ENCODE measurements around the gene RNF150.

The RNF150 gene

DNA sequence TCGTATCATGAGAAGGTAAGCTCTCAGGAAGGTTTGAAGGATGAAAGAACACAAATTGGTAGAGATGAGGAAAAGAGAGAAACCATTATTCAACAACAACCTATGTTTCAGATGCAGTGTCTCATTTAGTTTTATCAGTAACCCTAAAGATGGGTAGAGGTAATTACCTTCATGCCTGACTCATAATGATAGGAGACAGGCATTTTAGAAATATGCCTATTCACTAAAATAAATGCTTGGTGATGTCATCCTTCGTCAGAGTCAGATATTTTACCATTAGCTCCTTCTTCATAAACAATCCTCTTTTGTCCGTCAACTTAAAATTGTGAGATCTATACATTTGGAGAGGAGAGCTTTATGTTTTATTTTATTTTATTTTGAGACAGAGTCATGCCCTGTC is 21.5 kb upstream of the RNF150 start:
- no peak for DNase-seq
- Mint-ChIP-seq H3K27me3 (ENCODE audit: low read depth, poor library complexity) (peaks cover 10% of the 10 kb centered on the region), H3K9me3 (no peaks in the 10 kb centered on the region), H3K4me3 (no peak overlapping the region), H3K4me1 (no peaks in the 10 kb centered on the region), H3K36me3 (ENCODE audit: low read depth) (no peaks in the 10 kb centered on the region), H3K27ac (no peak overlapping the region)
- TF ChIP-seq, protein P1, sequence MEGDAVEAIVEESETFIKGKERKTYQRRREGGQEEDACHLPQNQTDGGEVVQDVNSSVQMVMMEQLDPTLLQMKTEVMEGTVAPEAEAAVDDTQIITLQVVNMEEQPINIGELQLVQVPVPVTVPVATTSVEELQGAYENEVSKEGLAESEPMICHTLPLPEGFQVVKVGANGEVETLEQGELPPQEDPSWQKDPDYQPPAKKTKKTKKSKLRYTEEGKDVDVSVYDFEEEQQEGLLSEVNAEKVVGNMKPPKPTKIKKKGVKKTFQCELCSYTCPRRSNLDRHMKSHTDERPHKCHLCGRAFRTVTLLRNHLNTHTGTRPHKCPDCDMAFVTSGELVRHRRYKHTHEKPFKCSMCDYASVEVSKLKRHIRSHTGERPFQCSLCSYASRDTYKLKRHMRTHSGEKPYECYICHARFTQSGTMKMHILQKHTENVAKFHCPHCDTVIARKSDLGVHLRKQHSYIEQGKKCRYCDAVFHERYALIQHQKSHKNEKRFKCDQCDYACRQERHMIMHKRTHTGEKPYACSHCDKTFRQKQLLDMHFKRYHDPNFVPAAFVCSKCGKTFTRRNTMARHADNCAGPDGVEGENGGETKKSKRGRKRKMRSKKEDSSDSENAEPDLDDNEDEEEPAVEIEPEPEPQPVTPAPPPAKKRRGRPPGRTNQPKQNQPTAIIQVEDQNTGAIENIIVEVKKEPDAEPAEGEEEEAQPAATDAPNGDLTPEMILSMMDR (IDR thresholded peaks at IDR 0.05): no peak

DNA sequence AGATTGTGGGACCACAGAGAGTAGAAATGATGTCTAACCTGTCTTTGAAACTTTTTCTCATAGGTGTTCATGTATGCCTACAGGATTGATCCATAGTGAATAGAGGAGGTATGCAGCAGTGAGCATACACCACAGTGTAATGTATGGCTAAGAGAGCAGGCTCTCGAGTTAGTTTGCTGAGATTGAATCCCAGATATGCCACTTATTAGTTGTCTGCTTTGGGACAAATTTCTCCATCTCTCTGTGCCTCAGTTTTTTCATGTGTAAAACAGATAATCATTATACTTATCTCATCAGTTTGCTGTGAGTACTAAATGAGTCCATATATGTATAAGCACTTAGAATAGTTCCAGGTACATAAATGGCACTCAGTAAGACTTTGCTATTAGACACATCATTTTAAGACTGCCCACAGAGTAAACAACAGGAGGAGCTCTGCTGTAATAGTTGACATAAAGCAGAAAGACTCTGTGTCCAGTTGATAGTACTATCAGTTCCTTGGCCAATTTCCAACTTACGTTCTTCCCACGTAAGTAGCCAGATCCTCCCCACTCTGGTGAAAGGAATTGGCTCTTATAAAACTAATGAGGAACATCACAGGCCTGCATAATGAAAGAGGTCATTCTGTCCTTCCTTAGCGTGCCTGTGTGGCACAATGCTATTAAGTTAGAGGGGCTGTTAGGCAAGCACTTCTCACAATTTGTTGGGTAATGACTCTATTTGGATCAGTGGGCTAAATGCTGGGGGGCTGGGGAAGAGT is 20.7 kb upstream of the RNF150 start:
- no peak overlapping the region for H3K27ac Mint-ChIP-seq
- DNase-seq: no peak

DNA sequence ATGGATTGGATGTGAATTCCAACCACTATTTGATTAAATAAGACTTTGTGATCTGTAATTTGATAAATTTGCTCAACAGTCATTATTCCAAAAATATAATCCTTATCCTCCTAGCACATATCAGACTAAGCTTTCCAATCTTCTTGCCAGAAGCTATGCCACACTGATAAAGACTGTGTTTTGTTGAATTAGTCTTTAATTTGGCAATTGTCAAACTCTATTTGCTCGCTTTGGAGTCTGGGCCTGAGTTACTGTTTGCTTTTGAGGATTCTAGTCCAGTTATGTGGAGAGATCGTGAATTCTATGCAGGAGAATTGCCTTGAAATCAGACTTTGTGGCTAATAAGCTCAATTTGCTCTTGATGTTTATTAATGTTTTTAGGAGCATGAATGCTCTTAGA is 10.9 kb upstream of the RNF150 start:
- TF ChIP-seq, protein P1 (IDR thresholded peaks at IDR 0.05): no peak
- Mint-ChIP-seq H3K9me3 (no peaks in the 10 kb centered on the region), H3K36me3 (ENCODE audit: low read depth) (no peaks in the 10 kb centered on the region), H3K27me3 (ENCODE audit: low read depth, poor library complexity) (peaks cover 5% of the 10 kb centered on the region), H3K4me1 (no peaks in the 10 kb centered on the region), H3K27ac (no peak overlapping the region), H3K4me3 (no peak overlapping the region)
- no peak for DNase-seq

More for the DNA sequence above, 20.7 kb upstream of the RNF150 start:
- TF ChIP-seq, protein P1 (IDR thresholded peaks at IDR 0.05): no peak
- Mint-ChIP-seq H3K4me3 (no peak overlapping the region), H3K36me3 (ENCODE audit: low read depth) (no peaks in the 10 kb centered on the region), H3K27me3 (ENCODE audit: low read depth, poor library complexity) (peaks cover 13% of the 10 kb centered on the region), H3K4me1 (no peaks in the 10 kb centered on the region), H3K9me3 (no peaks in the 10 kb centered on the region)

DNA sequence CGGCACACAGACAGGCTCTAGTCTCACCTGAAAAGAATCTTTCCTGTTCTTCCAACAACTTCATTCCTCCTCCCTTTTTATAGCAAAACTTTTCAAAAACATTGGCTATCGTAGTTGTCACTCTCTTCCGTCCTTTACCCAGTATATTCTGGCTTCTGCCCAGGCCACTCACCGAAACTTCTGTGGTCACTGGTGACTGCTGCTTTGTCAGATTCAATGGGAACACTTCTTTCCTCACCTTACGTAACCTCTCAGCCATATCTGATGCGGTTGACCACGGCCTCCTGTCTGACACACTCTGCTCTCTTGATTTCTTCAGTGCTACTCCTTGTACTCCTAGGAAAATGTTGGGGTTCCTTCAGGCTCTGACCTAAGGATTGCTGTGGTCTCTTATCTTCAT is 9.2 kb upstream of the RNF150 start:
- H3K4me3 Mint-ChIP-seq: no peak overlapping the region
- H3K4me1 Mint-ChIP-seq: no peaks in the 10 kb centered on the region
- peaks cover 5% of the 10 kb centered on the region for H3K27me3 Mint-ChIP-seq (ENCODE audit: low read depth, poor library complexity)
- H3K36me3 Mint-ChIP-seq (ENCODE audit: low read depth): no peaks in the 10 kb centered on the region
- H3K27ac Mint-ChIP-seq: no peak overlapping the region
- TF ChIP-seq, protein P1 (IDR thresholded peaks at IDR 0.05): no peak
- H3K9me3 Mint-ChIP-seq: no peaks in the 10 kb centered on the region
- DNase-seq: no peak

DNA sequence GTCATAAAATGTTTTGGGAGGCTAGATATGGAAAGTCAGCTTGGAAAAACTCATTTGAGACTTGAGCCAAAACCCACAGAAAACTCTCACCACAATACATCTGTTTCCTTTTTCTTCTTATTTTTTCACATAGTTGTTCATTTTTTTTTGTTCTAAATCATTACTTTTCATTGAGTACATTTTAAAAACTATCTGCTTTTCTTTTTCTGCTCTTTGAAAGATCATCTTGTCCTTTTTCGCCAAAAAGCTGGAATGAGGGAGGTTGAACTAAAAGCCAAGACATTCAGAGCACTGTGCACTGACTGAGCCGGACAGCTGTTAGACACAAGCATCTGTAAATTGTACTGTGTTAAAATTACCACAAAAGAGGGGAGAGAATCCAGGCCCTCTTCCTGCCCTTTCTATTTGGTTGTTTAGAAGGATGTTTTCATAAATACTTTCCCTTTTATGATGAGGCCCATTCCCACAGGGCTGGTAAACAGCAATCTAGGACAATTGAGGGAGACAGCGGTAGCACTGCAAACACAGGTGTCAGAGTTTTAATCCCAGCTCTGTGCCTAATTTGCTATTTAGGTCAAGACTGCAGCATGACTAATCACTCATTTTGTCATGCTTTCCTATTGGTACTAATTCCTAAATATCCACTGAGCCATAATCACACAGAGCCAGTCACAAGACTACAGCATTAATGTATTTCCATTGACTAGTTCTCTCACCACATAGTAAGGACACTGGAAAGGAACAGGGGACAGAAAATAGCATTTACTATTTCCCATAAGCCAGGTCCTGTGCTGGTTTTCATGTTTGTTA is 7.3 kb upstream of the RNF150 start:
- H3K27ac Mint-ChIP-seq: no peak overlapping the region
- no peaks in the 10 kb centered on the region for H3K36me3 Mint-ChIP-seq (ENCODE audit: low read depth)
- no peaks in the 10 kb centered on the region for H3K9me3 Mint-ChIP-seq
- TF ChIP-seq, protein P1 (IDR thresholded peaks at IDR 0.05): no peak
- no peaks in the 10 kb centered on the region for H3K4me1 Mint-ChIP-seq
- DNase-seq: no peak
- no peak overlapping the region for H3K4me3 Mint-ChIP-seq
- peaks cover 21% of the 10 kb centered on the region for H3K27me3 Mint-ChIP-seq (ENCODE audit: low read depth, poor library complexity)
